Measurements from ENCODE around the gene ZNF184.

Gene ZNF184

GRCh38 chr6:27439371-27439770 is 33.5 kb downstream of the ZNF184 start:
- Histone ChIP-seq H2BK120ac (ENCODE audit: insufficient read depth, low read length, poor library complexity) (no peak overlapping the region), H3K27me3 (ENCODE audit: insufficient read depth, low read length) (no peaks in the 10 kb centered on the region), H3K4me1 (ENCODE audit: control insufficient read depth in 1 of 2, insufficient read depth in 2 of 2, low read length in 2 of 2) (no peaks in the 10 kb centered on the region), H2BK12ac (ENCODE audit: low read length) (no peak overlapping the region), H3K18ac (ENCODE audit: low read length) (no peak overlapping the region), H4K8ac (ENCODE audit: low read depth, low read length) (no peak overlapping the region), H3K4me3 (ENCODE audit: low read depth, low read length) (no peak overlapping the region), H2BK5ac (ENCODE audit: low read depth, low read length, poor library complexity) (no peak overlapping the region), H3K79me2 (ENCODE audit: control insufficient read depth, insufficient read depth, low read length, poor library complexity) (no peaks in the 10 kb centered on the region), H3K14ac (ENCODE audit: low read length) (no peak overlapping the region), H3K9me3 (ENCODE audit: insufficient read depth, low read depth, low read length) (peaks cover 2% of the 10 kb centered on the region), H2AFZ (ENCODE audit: insufficient read depth, low read length, poor library complexity) (no peak overlapping the region), H3K4me2 (ENCODE audit: low read length) (no peak overlapping the region), H2AK5ac (ENCODE audit: low read length) (no peak overlapping the region), H4K91ac (ENCODE audit: low read depth, low read length) (no peak overlapping the region), H3K36me3 (ENCODE audit: control insufficient read depth in 1 of 2, insufficient read depth in 2 of 2, low read length in 2 of 2) (no peaks in the 10 kb centered on the region), H3K23ac (ENCODE audit: low read length) (no peak overlapping the region), H3K27ac (ENCODE audit: low read depth, low read length) (no peak overlapping the region), H3K79me1 (ENCODE audit: low read length) (no peaks in the 10 kb centered on the region), H3K4ac (ENCODE audit: low read depth, low read length) (no peak overlapping the region), H4K12ac (ENCODE audit: low read depth, low read length) (no peak overlapping the region), H3K9ac (ENCODE audit: low read length) (no peak overlapping the region)
- no CpG with 5 or more reads among the region's 4 CpGs for WGBS (ENCODE audit: extremely low coverage, insufficient coverage, insufficient read length)
- DNase-seq = peak; percentile 64 to 82

- Histone ChIP-seq H3K4ac (ENCODE audit: low read depth, low read length) (no peak overlapping the region), H2BK12ac (ENCODE audit: low read length) (no peak overlapping the region), H4K91ac (ENCODE audit: low read depth, low read length) (no peak overlapping the region), H3K9me3 (ENCODE audit: insufficient read depth, low read depth, low read length) (no peaks in the 10 kb centered on the region), H3K27me3 (ENCODE audit: insufficient read depth, low read length) (no peaks in the 10 kb centered on the region), H3K79me1 (ENCODE audit: low read length) (no peaks in the 10 kb centered on the region), H3K4me2 (ENCODE audit: low read length) (no peak overlapping the region), H3K4me1 (ENCODE audit: control insufficient read depth in 1 of 2, insufficient read depth in 2 of 2, low read length in 2 of 2) (no peaks in the 10 kb centered on the region), H2BK120ac (ENCODE audit: insufficient read depth, low read length, poor library complexity) (no peak overlapping the region), H4K12ac (ENCODE audit: low read depth, low read length) (no peak overlapping the region), H2AFZ (ENCODE audit: insufficient read depth, low read length, poor library complexity) (no peak overlapping the region), H3K27ac (ENCODE audit: low read depth, low read length) (no peak overlapping the region), H4K8ac (ENCODE audit: low read depth, low read length) (no peak overlapping the region), H3K4me3 (ENCODE audit: low read depth, low read length) (no peak overlapping the region), H3K79me2 (ENCODE audit: control insufficient read depth, insufficient read depth, low read length, poor library complexity) (no peaks in the 10 kb centered on the region), H2AK5ac (ENCODE audit: low read length) (no peak overlapping the region), H3K9ac (ENCODE audit: low read length) (no peak overlapping the region), H3K23ac (ENCODE audit: low read length) (no peak overlapping the region), H2BK5ac (ENCODE audit: low read depth, low read length, poor library complexity) (no peak overlapping the region), H3K18ac (ENCODE audit: low read length) (no peak overlapping the region), H3K14ac (ENCODE audit: low read length) (no peak overlapping the region), H3K36me3 (ENCODE audit: control insufficient read depth in 1 of 2, insufficient read depth in 2 of 2, low read length in 2 of 2) (no peaks in the 10 kb centered on the region)
- WGBS (ENCODE audit: extremely low coverage, insufficient coverage, insufficient read length) = no CpG with 5 or more reads among the region's 1 CpG
- DNase-seq = no peak
These were observed 39.2 kb downstream of the ZNF184 start for GRCh38 chr6:27433714-27434113.

DNA sequence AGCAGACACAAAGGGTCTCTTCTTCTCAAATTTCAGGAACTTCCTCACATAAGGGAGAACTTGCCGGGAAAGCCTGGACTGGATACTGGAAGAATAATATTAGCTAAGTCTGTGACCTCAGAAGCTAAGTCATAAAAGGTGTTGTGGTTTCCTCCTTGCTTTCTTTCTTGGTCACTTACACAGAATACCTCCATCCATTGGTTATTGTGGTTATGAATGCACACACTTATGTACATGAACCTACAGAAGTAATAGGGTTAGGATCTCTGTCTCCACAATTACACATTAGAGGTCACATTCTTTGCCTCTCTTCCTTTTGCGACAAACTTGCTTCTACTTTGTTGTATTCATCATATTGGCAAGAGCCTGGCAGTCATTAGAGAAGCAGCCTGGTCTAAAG is 43.9 kb downstream of the ZNF184 start:
- DNase-seq = no peak
- no peaks in the 10 kb centered on the region for H3K9me3 ChIP-seq (ENCODE audit: insufficient read depth, low read depth, low read length)

DNA sequence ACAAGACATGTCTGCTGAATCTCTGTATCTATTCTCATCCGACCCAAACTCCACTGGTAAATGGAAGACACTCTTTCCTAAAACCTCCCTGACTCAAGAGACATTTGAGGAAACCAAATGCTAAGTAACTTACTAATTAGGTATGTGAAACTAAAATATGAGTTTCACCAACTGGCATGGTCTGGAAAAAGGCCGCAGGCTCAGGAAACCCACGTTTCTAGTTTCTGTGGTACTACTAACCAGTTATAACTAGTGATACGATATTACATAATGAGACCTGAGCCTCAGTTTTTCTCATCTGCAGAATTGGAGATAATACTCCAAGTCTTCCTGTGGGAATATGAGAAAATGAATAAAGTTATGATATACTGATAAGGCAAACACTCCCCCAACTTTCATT is 44.4 kb downstream of the ZNF184 start:
- Histone ChIP-seq H3K4me3 (ENCODE audit: low read depth, low read length) (no peak overlapping the region), H2AFZ (ENCODE audit: insufficient read depth, low read length, poor library complexity) (no peak overlapping the region), H2BK120ac (ENCODE audit: insufficient read depth, low read length, poor library complexity) (no peak overlapping the region), H3K4ac (ENCODE audit: low read depth, low read length) (no peak overlapping the region), H4K91ac (ENCODE audit: low read depth, low read length) (no peak overlapping the region), H3K14ac (ENCODE audit: low read length) (no peak overlapping the region), H3K4me1 (ENCODE audit: control insufficient read depth in 1 of 2, insufficient read depth in 2 of 2, low read length in 2 of 2) (no peaks in the 10 kb centered on the region), H4K12ac (ENCODE audit: low read depth, low read length) (no peak overlapping the region), H3K27ac (ENCODE audit: low read depth, low read length) (no peak overlapping the region), H2AK5ac (ENCODE audit: low read length) (no peak overlapping the region), H3K79me1 (ENCODE audit: low read length) (no peaks in the 10 kb centered on the region), H3K4me2 (ENCODE audit: low read length) (no peak overlapping the region), H3K79me2 (ENCODE audit: control insufficient read depth, insufficient read depth, low read length, poor library complexity) (no peaks in the 10 kb centered on the region), H3K18ac (ENCODE audit: low read length) (no peak overlapping the region), H3K36me3 (ENCODE audit: control insufficient read depth in 1 of 2, insufficient read depth in 2 of 2, low read length in 2 of 2) (no peaks in the 10 kb centered on the region), H2BK12ac (ENCODE audit: low read length) (no peak overlapping the region), H2BK5ac (ENCODE audit: low read depth, low read length, poor library complexity) (no peak overlapping the region), H3K9ac (ENCODE audit: low read length) (no peak overlapping the region), H4K8ac (ENCODE audit: low read depth, low read length) (no peak overlapping the region), H3K9me3 (ENCODE audit: insufficient read depth, low read depth, low read length) (no peaks in the 10 kb centered on the region), H3K27me3 (ENCODE audit: insufficient read depth, low read length) (no peaks in the 10 kb centered on the region), H3K23ac (ENCODE audit: low read length) (no peak overlapping the region)
- DNase-seq = no peak
- no CpG with 5 or more reads among the region's 4 CpGs for WGBS (ENCODE audit: extremely low coverage, insufficient coverage, insufficient read length)

More for the DNA sequence above, 43.9 kb downstream of the ZNF184 start:
- H3K18ac ChIP-seq (ENCODE audit: low read length) = no peak overlapping the region
- H4K8ac ChIP-seq (ENCODE audit: low read depth, low read length) = no peak overlapping the region
- no peak overlapping the region for H3K14ac ChIP-seq (ENCODE audit: low read length)
- H3K4me2 ChIP-seq (ENCODE audit: low read length) = no peak overlapping the region
- no CpG with 5 or more reads among the region's 2 CpGs for WGBS (ENCODE audit: extremely low coverage, insufficient coverage, insufficient read length)
- no peak overlapping the region for H2AFZ ChIP-seq (ENCODE audit: insufficient read depth, low read length, poor library complexity)
- H3K79me2 ChIP-seq (ENCODE audit: control insufficient read depth, insufficient read depth, low read length, poor library complexity) = no peaks in the 10 kb centered on the region
- H2BK12ac ChIP-seq (ENCODE audit: low read length) = no peak overlapping the region
- H2AK5ac ChIP-seq (ENCODE audit: low read length) = no peak overlapping the region
- H4K91ac ChIP-seq (ENCODE audit: low read depth, low read length) = no peak overlapping the region
- no peaks in the 10 kb centered on the region for H3K79me1 ChIP-seq (ENCODE audit: low read length)
- H2BK5ac ChIP-seq (ENCODE audit: low read depth, low read length, poor library complexity) = no peak overlapping the region
- no peak overlapping the region for H3K4ac ChIP-seq (ENCODE audit: low read depth, low read length)
- H3K23ac ChIP-seq (ENCODE audit: low read length) = no peak overlapping the region
- H4K12ac ChIP-seq (ENCODE audit: low read depth, low read length) = no peak overlapping the region
- H3K27me3 ChIP-seq (ENCODE audit: insufficient read depth, low read length) = no peaks in the 10 kb centered on the region
- H3K9ac ChIP-seq (ENCODE audit: low read length) = no peak overlapping the region
- H3K36me3 ChIP-seq (ENCODE audit: control insufficient read depth in 1 of 2, insufficient read depth in 2 of 2, low read length in 2 of 2) = no peaks in the 10 kb centered on the region
- no peaks in the 10 kb centered on the region for H3K4me1 ChIP-seq (ENCODE audit: control insufficient read depth in 1 of 2, insufficient read depth in 2 of 2, low read length in 2 of 2)
- H2BK120ac ChIP-seq (ENCODE audit: insufficient read depth, low read length, poor library complexity) = no peak overlapping the region
- no peak overlapping the region for H3K27ac ChIP-seq (ENCODE audit: low read depth, low read length)
- H3K4me3 ChIP-seq (ENCODE audit: low read depth, low read length) = no peak overlapping the region

Measured in trophoblast cell (in vitro differentiated cells and primary cell).